Activated CD8-positive, alpha-beta T cell treated with anti-CD3 and anti-CD28 coated beads for 36 hours (primary cell): ENCODE data around the gene COG3. TPM values are rescaled to one million over a fixed set of nuclear protein-coding genes. Genes with fewer than 3 reads are reported as not detected.

Source experiments
- ATAC-seq: fragments of 200-7000 bp; cut with Tn5 transposase; one replicate; pipeline ENCODE4 v1.10.0; 2021; ENCODE audit warnings: mild to moderate bottlenecking, moderate library complexity
- CTCF ChIA-PET: fragments of 350-600 bp; sonication (Branson Sonifier 250); formaldehyde crosslinking; loops from one replicate; lab custom pipeline; 2021; ENCODE audit warnings: antibody characterized with exemption; lab: Charles Lee
- POLR2A ChIA-PET: fragments of 350-600 bp; sonication (Branson Sonifier 250); formaldehyde crosslinking; loops from one replicate; lab custom pipeline; 2021; ENCODE audit warnings: antibody characterized with exemption; lab: Charles Lee
- DNase-seq: peaks from one replicate; pipeline ENCODE4 v3.0.0-alpha.2; 2020
- H3K27ac Mint-ChIP-seq: one replicate; pipeline ENCODE4 v1.8.0; 2021; ENCODE audit warnings: mild to moderate bottlenecking, mixed read lengths
- H3K27me3 Mint-ChIP-seq: one replicate; pipeline ENCODE4 v1.8.0; 2021; ENCODE audit warnings: mixed read lengths
- H3K36me3 Mint-ChIP-seq: one replicate; pipeline ENCODE4 v1.8.0; 2021; ENCODE audit warnings: low read depth, mixed read lengths
- H3K4me1 Mint-ChIP-seq: one replicate; pipeline ENCODE4 v1.8.0; 2021; ENCODE audit warnings: low read depth, mixed read lengths
- H3K4me3 Mint-ChIP-seq: one replicate; pipeline ENCODE4 v1.8.0; 2021; ENCODE audit warnings: mild to moderate bottlenecking, moderate library complexity, mixed read lengths
- H3K9me3 Mint-ChIP-seq: one replicate; pipeline ENCODE4 v1.8.0; 2021; ENCODE audit warnings: mixed read lengths
- CTCF ChIP-seq: fragments of 200-600 bp; IDR thresholded peaks from one replicate; pipeline ENCODE4 v1.8.0; 2022; ENCODE audit warnings: antibody characterized with exemption, mild to moderate bottlenecking
- intact Hi-C: fragments of 100-400 bp; cut with micrococcal nuclease; formaldehyde crosslinking; loops from one replicate; pipeline ENCODE4 v1.10.0; 2022
- total RNA-seq, 2 experiments: library from RNA; stranded (reverse); gene quantifications; one replicate each; pipeline ENCODE4 v1.2.3, GENCODE V29; 2021

The COG3 gene
- total RNA-seq, 2 experiments from 2014 or later: 19.9 to 22.1 TPM

- peak overlapping the region; percentile 26 for H3K27ac Mint-ChIP-seq
- no peaks in the 10 kb centered on the region for H3K9me3 Mint-ChIP-seq
- H3K4me1 Mint-ChIP-seq: peaks cover 8% of the 10 kb centered on the region
- ATAC-seq: no peak
- no peaks in the 10 kb centered on the region for H3K27me3 Mint-ChIP-seq
- no peak overlapping the region for H3K4me3 Mint-ChIP-seq
- H3K36me3 Mint-ChIP-seq: peaks cover 24% of the 10 kb centered on the region
- TF ChIP-seq CTCF: no peak
- DNase-seq: no peak
- ChIA-PET CTCF (no interaction called here), POLR2A (interaction anchor here (1.1 kb wide), 1 partner anchor 13 kb away, joined by 3 read pairs; no protein-coding TSS in a partner anchor)
- intact Hi-C loops: no loop called here
These were observed 44.0 kb downstream of the COG3 start for GRCh38 chr13:45508776-45509175.

DNA sequence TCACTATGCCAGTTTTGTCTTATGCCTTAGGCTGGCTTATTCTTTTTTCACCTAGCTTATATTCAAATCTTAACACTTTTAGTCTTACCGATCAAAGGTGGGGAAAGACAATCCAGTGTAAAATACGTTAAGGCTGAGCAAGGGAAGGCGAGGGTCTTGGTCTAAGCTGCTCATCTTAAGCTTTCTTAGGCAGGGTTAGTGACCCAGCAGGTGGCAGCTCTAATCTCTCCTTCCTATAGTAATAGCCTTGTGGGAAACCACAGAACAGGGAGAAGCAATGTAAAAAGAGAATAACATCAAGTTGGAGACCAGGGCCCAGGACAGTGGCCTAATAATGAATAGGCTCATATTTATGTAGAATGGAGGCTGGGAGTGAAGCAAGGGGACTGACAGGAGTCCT lies 45.9 kb downstream of the COG3 start:
- POLR2A ChIA-PET: no interaction called here
- Mint-ChIP-seq H3K27ac (peak overlapping the region; percentile 17), H3K9me3 (no peaks in the 10 kb centered on the region), H3K4me1 (peaks cover 13% of the 10 kb centered on the region), H3K4me3 (no peak overlapping the region), H3K36me3 (peaks cover 21% of the 10 kb centered on the region), H3K27me3 (no peaks in the 10 kb centered on the region)
- intact Hi-C loops: loop anchor here (10.0 kb wide), 1 partner anchor 204 kb away; no protein-coding TSS in a partner anchor
- ATAC-seq (no peak), DNase-seq (no peak)
- CTCF ChIA-PET: interaction anchor here (0.7 to 1.2 kb wide), 6 partner anchors 9 to 810 kb away, joined by 3 read pairs; no protein-coding TSS in a partner anchor
- TF ChIP-seq CTCF: no peak

- Mint-ChIP-seq H3K4me1 (peaks cover 18% of the 10 kb centered on the region), H3K27me3 (no peaks in the 10 kb centered on the region), H3K36me3 (peaks cover 17% of the 10 kb centered on the region), H3K27ac (peak overlapping the region; percentile 76), H3K9me3 (no peaks in the 10 kb centered on the region), H3K4me3 (no peak overlapping the region)
- DNase-seq (peak; percentile 35), ATAC-seq (peak; percentile 86)
- peak; percentile 96 for TF ChIP-seq CTCF
- intact Hi-C loops: loop anchor here (10.0 kb wide), 1 partner anchor 203 kb away; no protein-coding TSS in a partner anchor
- POLR2A ChIA-PET: no interaction called here
- CTCF ChIA-PET: interaction anchor here (0.6 to 1.5 kb wide), 8 partner anchors 12 to 810 kb away, joined by 3 to 7 read pairs (median 3); no protein-coding TSS in a partner anchor
These were observed 46.8 kb downstream of the COG3 start for GRCh38 chr13:45511310-45512097.

DNA sequence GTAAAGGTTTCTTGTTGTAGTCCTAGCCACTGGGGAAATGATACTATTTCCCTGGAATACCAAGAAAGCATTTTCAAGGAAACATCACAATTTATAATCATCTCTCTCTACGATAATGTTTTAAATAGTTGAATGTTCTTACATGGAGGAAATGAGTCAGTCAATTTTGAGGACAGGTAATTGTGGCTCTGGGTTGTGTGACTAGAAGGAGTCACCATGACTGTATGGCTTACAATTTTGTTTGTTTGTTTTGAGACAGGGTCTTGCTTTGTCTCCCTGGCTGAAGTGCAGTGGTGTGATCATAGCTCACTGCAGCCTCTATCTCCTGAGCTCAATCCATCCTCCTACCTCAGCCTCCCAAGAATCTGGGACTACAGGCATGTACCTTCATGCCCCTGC lies 47.4 kb downstream of the COG3 start:
- H3K9me3 Mint-ChIP-seq: no peaks in the 10 kb centered on the region
- no peaks in the 10 kb centered on the region for H3K27me3 Mint-ChIP-seq
- peaks cover 21% of the 10 kb centered on the region for H3K4me1 Mint-ChIP-seq
- peak overlapping the region; percentile 71 for H3K27ac Mint-ChIP-seq
- ChIA-PET CTCF (interaction anchor here (0.6 to 1.5 kb wide), 8 partner anchors 13 to 809 kb away, joined by 3 to 7 read pairs (median 3); no protein-coding TSS in a partner anchor), POLR2A (no interaction called here)
- TF ChIP-seq CTCF: no peak
- no peak overlapping the region for H3K4me3 Mint-ChIP-seq
- ATAC-seq: peak; percentile 30
- no peak for DNase-seq
- intact Hi-C loops: loop anchor here (10.0 kb wide), 1 partner anchor 203 kb away; no protein-coding TSS in a partner anchor
- peaks cover 17% of the 10 kb centered on the region for H3K36me3 Mint-ChIP-seq

- ChIA-PET CTCF (interaction anchor here (0.6 to 0.8 kb wide), 2 partner anchors 9 to 20 kb away, joined by 3 to 5 read pairs; no protein-coding TSS in a partner anchor), POLR2A (interaction anchor here (0.7 kb wide), 1 partner anchor 41 kb away, joined by 3 read pairs; no protein-coding TSS in a partner anchor)
- no peak for DNase-seq
- H3K9me3 Mint-ChIP-seq: no peaks in the 10 kb centered on the region
- H3K27ac Mint-ChIP-seq: peak overlapping the region; percentile 58
- no peak for TF ChIP-seq CTCF
- H3K4me1 Mint-ChIP-seq: peaks cover 44% of the 10 kb centered on the region
- peaks cover 39% of the 10 kb centered on the region for H3K36me3 Mint-ChIP-seq
- no peaks in the 10 kb centered on the region for H3K27me3 Mint-ChIP-seq
- H3K4me3 Mint-ChIP-seq: no peak overlapping the region
- intact Hi-C loops: loop anchor here (10.0 kb wide), 1 partner anchor 198 kb away; no protein-coding TSS in a partner anchor
- no peak for ATAC-seq
These were observed 52.0 kb downstream of the COG3 start for GRCh38 chr13:45516757-45517156.
